BE2C (cell line): ENCODE data around the gene NDUFB10.

Experiments used
- DNase-seq: peaks from one replicate; pipeline ENCODE4 v3.0.0-alpha.2; 2020
- H3K27me3 ChIP-seq: fragments of 250-450 bp; sonication (Bioruptor Pico); 2 replicates; pipeline ENCODE4 v1.5.1; 2020; ENCODE audit warnings: mild to moderate bottlenecking
- H3K36me3 ChIP-seq: fragments of 250-450 bp; sonication (Bioruptor Pico); 2 replicates; pipeline ENCODE4 v1.5.1; 2020; ENCODE audit warnings: mild to moderate bottlenecking
- H3K4me1 ChIP-seq: fragments of 250-450 bp; sonication (Bioruptor Pico); 2 replicates; pipeline ENCODE4 v1.5.1; 2020
- H3K4me3 ChIP-seq: 2 replicates; pipeline ENCODE4 v1.5.1; 2011; ENCODE audit warnings: low read depth, low read length
- H3K9me3 ChIP-seq: fragments of 250-450 bp; sonication (Bioruptor Pico); 2 replicates; pipeline ENCODE4 v1.5.1; 2020
- TF ChIP-seq, protein P1 (sequence below): IDR thresholded peaks from 2 replicates; pipeline ENCODE4 v1.5.1; 2012; ENCODE audit warnings: mild to moderate bottlenecking, low read depth, low read length

The NDUFB10 gene

DNA sequence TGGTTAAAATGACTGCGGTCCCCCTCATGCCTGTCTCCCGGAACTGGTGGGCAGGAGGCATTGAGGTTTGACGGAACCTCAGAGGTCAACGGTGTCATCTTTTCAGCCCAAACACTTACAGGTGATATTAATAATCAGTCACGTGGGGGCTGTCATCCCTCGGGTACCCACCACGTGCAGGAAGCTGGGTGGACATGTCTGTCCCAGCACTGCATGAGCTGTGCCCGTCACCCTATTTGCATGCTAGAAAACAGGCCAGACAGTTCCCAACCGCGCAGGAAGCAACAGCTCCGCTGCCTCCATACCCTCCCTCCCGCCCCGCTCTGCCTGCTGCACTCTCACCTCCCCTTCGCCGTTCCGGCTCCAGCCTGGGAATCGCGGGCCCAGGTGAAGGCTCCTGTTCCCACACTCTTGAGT is 31.8 kb downstream of the NDUFB10 start:
- H3K4me3 ChIP-seq = no peak overlapping the region
- H3K9me3 ChIP-seq = peaks cover 10% of the 10 kb centered on the region
- H3K36me3 ChIP-seq = peaks cover 16% of the 10 kb centered on the region
- TF ChIP-seq, protein P1, sequence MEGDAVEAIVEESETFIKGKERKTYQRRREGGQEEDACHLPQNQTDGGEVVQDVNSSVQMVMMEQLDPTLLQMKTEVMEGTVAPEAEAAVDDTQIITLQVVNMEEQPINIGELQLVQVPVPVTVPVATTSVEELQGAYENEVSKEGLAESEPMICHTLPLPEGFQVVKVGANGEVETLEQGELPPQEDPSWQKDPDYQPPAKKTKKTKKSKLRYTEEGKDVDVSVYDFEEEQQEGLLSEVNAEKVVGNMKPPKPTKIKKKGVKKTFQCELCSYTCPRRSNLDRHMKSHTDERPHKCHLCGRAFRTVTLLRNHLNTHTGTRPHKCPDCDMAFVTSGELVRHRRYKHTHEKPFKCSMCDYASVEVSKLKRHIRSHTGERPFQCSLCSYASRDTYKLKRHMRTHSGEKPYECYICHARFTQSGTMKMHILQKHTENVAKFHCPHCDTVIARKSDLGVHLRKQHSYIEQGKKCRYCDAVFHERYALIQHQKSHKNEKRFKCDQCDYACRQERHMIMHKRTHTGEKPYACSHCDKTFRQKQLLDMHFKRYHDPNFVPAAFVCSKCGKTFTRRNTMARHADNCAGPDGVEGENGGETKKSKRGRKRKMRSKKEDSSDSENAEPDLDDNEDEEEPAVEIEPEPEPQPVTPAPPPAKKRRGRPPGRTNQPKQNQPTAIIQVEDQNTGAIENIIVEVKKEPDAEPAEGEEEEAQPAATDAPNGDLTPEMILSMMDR = no peak
- H3K4me1 ChIP-seq = no peaks in the 10 kb centered on the region
- no peak for DNase-seq
- peaks cover 29% of the 10 kb centered on the region for H3K27me3 ChIP-seq

DNA sequence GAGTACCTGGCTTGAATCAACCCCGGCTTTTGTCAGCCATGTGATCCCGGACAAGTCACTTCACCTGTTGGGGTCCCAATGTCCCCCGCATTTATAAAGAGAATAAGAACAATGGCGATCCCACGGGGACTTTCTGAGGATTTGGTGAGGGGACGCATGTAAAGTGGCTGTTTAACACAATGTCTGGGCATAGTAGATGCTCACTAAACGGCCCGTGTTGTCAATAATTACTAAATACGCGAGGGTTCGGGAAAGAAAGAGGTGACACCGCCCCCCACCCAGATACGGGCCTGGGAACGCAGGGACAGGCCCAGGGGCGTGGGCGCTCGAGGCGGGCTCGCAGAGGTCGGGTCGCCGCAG is 32.2 kb downstream of the NDUFB10 start:
- H3K4me3 ChIP-seq = no peak overlapping the region

DNA sequence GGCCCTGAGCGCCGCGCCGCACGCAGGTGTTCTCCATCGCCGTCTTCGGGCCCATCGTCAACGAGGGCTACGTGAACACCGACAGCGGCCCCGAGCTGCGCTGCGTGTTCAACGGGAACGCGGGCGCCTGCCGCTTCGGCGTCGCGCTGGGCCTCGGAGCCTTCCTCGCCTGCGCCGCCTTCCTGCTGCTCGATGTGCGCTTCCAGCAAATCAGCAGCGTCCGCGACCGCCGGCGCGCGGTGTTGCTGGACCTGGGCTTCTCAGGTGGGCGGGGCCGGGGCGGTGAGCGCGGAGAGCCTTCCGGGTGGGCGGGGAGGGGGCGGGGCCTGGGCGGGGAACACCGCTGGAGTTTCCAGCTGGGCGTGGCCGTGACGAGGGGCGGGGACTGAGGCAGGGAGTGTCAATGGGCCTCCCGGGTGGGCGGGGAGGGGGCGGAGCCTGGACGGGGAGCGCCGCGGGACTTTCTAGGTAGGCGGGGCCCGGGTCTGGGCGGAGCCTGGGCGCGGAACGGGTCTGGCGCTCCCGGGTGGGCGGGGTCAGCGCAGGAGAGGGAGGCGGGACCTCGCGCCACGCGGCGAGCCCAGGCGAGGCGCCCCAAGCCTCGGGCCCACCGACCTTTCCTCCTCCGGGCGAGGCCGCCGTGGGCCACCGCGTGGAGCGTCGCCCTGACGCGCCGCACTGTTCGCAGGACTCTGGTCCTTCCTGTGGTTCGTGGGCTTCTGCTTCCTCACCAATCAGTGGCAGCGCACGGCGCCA is 32.8 kb downstream of the NDUFB10 start:
- TF ChIP-seq, protein P1 = no peak
- Histone ChIP-seq H3K4me3 (no peak overlapping the region), H3K27me3 (peaks cover 29% of the 10 kb centered on the region), H3K9me3 (peaks cover 10% of the 10 kb centered on the region), H3K4me1 (no peaks in the 10 kb centered on the region), H3K36me3 (peaks cover 11% of the 10 kb centered on the region)
- peak; percentile 98 for DNase-seq

More for the DNA sequence above, 32.2 kb downstream of the NDUFB10 start:
- TF ChIP-seq, protein P1 = no peak
- Histone ChIP-seq H3K9me3 (peaks cover 10% of the 10 kb centered on the region), H3K27me3 (peaks cover 29% of the 10 kb centered on the region), H3K4me1 (no peaks in the 10 kb centered on the region), H3K36me3 (peaks cover 11% of the 10 kb centered on the region)
- DNase-seq = no peak

DNA sequence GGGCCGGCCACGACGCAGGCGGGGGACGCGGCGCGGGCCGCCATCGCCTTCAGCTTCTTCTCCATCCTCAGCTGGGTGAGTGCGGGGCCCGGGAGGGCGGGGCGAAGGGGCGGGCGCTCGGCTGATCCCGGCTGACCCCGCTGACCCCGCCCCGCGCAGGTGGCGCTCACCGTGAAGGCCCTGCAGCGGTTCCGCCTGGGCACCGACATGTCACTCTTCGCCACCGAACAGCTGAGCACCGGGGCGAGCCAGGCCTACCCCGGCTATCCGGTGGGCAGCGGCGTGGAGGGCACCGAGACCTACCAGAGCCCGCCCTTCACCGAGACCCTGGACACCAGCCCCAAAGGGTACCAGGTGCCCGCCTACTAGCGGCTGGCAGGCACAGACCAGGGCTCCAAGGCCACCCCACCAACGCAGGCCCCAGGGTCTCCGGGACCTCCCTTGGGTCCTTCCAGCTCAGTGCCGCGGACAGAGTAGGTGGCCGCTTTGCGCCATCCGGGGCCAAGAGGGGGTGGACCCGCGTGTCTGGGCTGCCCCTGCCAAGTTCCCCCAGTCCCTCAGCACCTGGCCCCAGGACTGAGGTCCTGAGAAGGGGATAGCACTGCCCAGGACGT is 33.5 kb downstream of the NDUFB10 start:
- H3K4me1 ChIP-seq = no peaks in the 10 kb centered on the region
- peaks cover 18% of the 10 kb centered on the region for H3K36me3 ChIP-seq
- H3K9me3 ChIP-seq = peaks cover 10% of the 10 kb centered on the region
- H3K27me3 ChIP-seq = peaks cover 29% of the 10 kb centered on the region
- H3K4me3 ChIP-seq = no peak overlapping the region
- TF ChIP-seq, protein P1 = no peak
- DNase-seq = no peak

DNA sequence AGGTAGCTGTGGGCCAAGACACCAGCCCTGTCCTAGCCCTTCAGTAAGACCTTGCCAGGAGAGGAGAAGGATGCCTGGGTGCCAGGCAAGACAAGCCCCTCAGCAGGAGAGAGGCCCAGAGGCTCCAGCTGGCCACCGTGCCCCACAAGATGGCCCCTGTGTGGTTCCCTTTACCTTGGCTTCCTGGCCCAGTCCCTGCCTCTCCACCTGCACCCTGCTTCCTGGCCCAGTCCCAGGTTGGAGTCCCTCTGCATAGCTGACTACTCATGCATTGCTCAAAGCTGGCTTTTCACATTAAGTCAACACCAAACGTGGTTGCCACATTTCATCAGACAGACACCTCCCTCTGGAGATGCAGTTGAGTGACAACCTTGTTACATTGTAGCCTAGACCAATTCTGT is 34.4 kb downstream of the NDUFB10 start:
- no peaks in the 10 kb centered on the region for H3K4me1 ChIP-seq
- peaks cover 10% of the 10 kb centered on the region for H3K9me3 ChIP-seq
- peaks cover 27% of the 10 kb centered on the region for H3K36me3 ChIP-seq
- peaks cover 28% of the 10 kb centered on the region for H3K27me3 ChIP-seq
- H3K4me3 ChIP-seq = no peak overlapping the region
- DNase-seq = no peak
- TF ChIP-seq, protein P1 = no peak
